ENCODE results near the gene ZNF3. TPM values are rescaled to one million over a fixed set of nuclear protein-coding genes. Genes with fewer than 3 reads are reported as not detected.

ZNF3 gene
- total RNA-seq, 6 donors from 2014 or later, result 18.4 to 50.3 (median 22.8) TPM

DNA sequence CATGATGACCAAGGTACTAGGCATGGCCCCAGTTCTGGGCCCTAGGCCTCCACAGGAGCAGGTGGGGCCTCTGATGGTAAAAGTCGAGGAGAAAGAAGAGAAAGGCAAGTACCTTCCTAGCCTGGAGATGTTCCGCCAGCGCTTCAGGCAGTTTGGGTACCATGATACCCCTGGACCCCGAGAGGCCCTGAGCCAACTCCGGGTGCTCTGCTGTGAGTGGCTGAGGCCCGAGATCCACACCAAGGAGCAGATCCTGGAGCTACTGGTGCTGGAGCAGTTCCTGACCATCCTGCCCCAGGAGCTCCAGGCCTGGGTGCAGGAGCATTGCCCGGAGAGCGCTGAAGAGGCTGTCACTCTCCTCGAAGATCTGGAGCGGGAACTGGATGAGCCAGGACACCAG lies 24.5 kb downstream of the ZNF3 start:
- no peaks in the 10 kb centered on the region for H3K4me1 ChIP-seq
- TF ChIP-seq POLR2AphosphoS5 (IDR thresholded peaks at IDR 0.05) (no peak), POLR2A (IDR thresholded peaks at IDR 0.05) (no peak), EP300 (IDR thresholded peaks at IDR 0.05) (no peak)
- TF ChIP-seq, protein P1, sequence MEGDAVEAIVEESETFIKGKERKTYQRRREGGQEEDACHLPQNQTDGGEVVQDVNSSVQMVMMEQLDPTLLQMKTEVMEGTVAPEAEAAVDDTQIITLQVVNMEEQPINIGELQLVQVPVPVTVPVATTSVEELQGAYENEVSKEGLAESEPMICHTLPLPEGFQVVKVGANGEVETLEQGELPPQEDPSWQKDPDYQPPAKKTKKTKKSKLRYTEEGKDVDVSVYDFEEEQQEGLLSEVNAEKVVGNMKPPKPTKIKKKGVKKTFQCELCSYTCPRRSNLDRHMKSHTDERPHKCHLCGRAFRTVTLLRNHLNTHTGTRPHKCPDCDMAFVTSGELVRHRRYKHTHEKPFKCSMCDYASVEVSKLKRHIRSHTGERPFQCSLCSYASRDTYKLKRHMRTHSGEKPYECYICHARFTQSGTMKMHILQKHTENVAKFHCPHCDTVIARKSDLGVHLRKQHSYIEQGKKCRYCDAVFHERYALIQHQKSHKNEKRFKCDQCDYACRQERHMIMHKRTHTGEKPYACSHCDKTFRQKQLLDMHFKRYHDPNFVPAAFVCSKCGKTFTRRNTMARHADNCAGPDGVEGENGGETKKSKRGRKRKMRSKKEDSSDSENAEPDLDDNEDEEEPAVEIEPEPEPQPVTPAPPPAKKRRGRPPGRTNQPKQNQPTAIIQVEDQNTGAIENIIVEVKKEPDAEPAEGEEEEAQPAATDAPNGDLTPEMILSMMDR (IDR thresholded peaks at IDR 0.05), result no peak
- no peaks in the 10 kb centered on the region for H3K9me3 ChIP-seq
- no peak overlapping the region for H3K4me3 ChIP-seq
- no peaks in the 10 kb centered on the region for H3K27me3 ChIP-seq
- 91% methylated on average over 7 to 10 of the region's 10 CpGs for WGBS, 2 donors
- H3K36me3 ChIP-seq, result peaks cover 5 to 48% (median 31%) of the 10 kb centered on the region in 4 donors
- DNase-seq (no peak), ATAC-seq (ENCODE audit: low FRiP score in 2 of 2) (no peak)
- no peak overlapping the region for H3K27ac ChIP-seq

DNA sequence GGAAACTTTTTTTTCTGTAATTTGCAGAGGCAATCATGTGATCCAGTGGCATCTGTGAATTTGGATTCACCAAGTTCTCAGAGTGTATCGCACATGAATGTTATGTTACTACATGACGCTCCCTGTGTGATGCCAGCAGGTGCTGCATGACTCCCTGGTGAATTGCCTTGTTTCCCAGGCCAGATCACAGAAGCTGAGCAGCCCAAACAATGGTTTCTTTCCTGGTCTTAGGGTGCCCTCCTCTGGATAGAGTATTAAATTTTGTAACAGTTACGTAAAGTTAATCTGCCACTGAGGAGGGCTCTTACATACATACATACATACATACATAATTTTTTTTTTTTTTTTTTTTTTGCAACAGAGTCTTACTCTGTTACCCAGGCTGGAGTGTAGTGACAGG lies 28.3 kb downstream of the ZNF3 start:
- no peak for ATAC-seq (ENCODE audit: low FRiP score in 2 of 2)
- DNase-seq, result no peak
- Histone ChIP-seq H3K36me3 (peaks cover 2 to 15% (median 14%) of the 10 kb centered on the region in 4 donors), H3K27ac (no peak overlapping the region), H3K4me3 (no peak overlapping the region), H3K27me3 (no peaks in the 10 kb centered on the region), H3K9me3 (no peaks in the 10 kb centered on the region), H3K4me1 (peaks cover 5 to 16% (median 9%) of the 10 kb centered on the region in 4 donors)
- WGBS, 2 donors, result 38 to 50% methylated on average over 3 of the region's 3 CpGs
- TF ChIP-seq, protein P1 (IDR thresholded peaks at IDR 0.05), result peak in 4 of 6 experiments; percentile 14 to 70 (median 46)
- TF ChIP-seq POLR2A (IDR thresholded peaks at IDR 0.05), result no peak

DNA sequence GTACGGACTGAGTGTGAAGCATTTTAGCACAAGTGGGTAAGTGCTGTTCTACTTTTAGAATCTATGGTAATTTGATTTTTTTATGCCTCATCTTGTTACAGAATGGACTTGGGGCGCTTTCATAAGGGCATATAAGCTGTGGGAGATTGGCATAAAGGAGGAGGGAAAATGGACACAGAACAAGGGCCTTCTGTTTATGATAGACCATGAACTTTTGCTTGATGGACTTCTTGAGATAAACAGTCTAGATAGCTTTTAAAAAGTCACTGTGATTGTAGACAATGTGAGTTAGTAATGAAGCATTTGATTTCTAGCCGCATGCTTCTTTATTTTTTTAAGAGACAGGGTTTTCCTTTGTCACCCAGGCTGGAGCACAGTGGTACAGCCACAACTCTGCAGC lies 29.9 kb downstream of the ZNF3 start:
- TF ChIP-seq EP300 (IDR thresholded peaks at IDR 0.05), result no peak
- TF ChIP-seq POLR2AphosphoS5 (IDR thresholded peaks at IDR 0.05), result no peak
- TF ChIP-seq, protein P1 (IDR thresholded peaks at IDR 0.05), result no peak
- TF ChIP-seq POLR2A (IDR thresholded peaks at IDR 0.05), result no peak
- no peak overlapping the region for H3K4me3 ChIP-seq
- no peak for ATAC-seq (ENCODE audit: low FRiP score in 2 of 2)
- no peak for DNase-seq
- H3K27me3 ChIP-seq, result no peaks in the 10 kb centered on the region
- WGBS, 2 donors, result 94 to 96% methylated on average over 3 of the region's 3 CpGs
- H3K4me1 ChIP-seq, result peaks cover 5 to 16% (median 9%) of the 10 kb centered on the region in 4 donors
- H3K27ac ChIP-seq, result no peak overlapping the region
- no peaks in the 10 kb centered on the region for H3K9me3 ChIP-seq
- no peaks in the 10 kb centered on the region for H3K36me3 ChIP-seq

DNA sequence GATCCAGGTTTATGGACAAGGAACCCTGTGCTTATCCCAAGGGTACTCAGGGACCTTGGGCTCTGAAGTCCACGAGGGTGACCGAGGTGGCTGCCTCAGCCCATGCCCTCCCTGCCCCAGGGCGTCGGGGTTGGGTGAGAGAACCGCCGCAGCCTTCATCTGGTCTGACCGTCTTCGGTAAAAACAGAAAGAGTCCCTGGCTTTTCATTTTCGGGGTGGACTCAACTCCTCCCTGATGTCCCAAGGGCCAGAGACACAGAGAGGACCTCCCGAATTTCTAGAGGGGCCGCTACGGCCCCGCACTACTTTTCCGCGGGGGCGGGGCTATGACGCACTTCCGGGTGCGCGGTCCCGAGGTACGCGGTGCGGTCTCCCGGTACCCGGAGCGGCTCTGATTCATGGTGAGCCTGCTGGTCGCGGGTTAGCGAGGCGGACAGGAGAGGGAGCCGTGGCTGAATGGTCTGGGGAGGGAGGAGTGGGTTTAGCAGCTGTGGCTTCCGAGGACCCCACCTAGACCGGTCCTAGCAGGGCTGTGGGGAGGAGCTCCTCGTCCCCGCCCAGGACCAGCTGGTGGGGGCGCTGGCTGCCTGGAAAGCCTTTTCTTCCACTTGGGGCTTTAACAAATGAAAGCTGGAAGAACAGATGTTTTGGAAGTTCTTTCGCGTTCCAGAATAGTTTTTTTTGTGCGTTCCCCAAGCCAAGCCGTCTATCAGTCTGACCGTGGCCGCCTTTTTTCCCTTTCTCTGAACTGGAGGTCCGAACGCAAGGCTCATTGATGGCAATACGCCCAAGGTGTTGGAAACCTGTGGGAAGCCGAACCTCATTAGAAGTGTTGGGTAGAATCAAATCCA lies 31.9 kb downstream of the ZNF3 start, which contains the start of gene ZSCAN21:
TSS of gene ZSCAN21 (plus strand) at position 334 of the 851 bp plus-strand sequence. CDS start 7,233 bp downstream, outside the sequence.
- H3K4me3 ChIP-seq, result peak within 1 kb of the TSS; percentile 58 to 87 (median 66)
- peak within 1 kb of the TSS; percentile 85 to 97 (median 92) for H3K27ac ChIP-seq
- H3K9me3 ChIP-seq, result no peaks in the 10 kb centered on the region
- TF ChIP-seq EP300 (IDR thresholded peaks at IDR 0.05) (no peak), POLR2AphosphoS5 (IDR thresholded peaks at IDR 0.05) (peak; percentile 86), POLR2A (IDR thresholded peaks at IDR 0.05) (peak in 3 of 4 donors; percentile 39 to 81 (median 66))
- TF ChIP-seq, protein P1 (IDR thresholded peaks at IDR 0.05), result peak in 5 of 6 experiments; percentile 13 to 30 (median 18)
- 0 to 1% methylated on average over 10 to 46 of the region's 47 CpGs for WGBS, 2 donors
- H3K27me3 ChIP-seq, result no peaks in the 10 kb centered on the region
- DNase-seq, result peak; percentile 86 to 98
- peak; percentile 96 to 99 for ATAC-seq (ENCODE audit: low FRiP score in 2 of 2)
- no peaks in the 10 kb centered on the region for H3K36me3 ChIP-seq
- peaks cover 5 to 16% (median 9%) of the 10 kb centered on the region in 4 donors for H3K4me1 ChIP-seq
